Activated naive CD4-positive, alpha-beta T cell treated with anti-CD3 and anti-CD28 coated beads, Interleukin-2, amount 50 U/mL, for 24 hours (primary cell): ENCODE results near the gene STUM.
A peak's percentile ranks its signal among the peaks of the same experiment; 100 is the strongest.

Experiments used
- H3K27ac Mint-ChIP-seq: one replicate; pipeline ENCODE4 v1.8.0; 2021; ENCODE audit warnings: mild to moderate bottlenecking, mixed read lengths
- H3K27me3 Mint-ChIP-seq: one replicate; pipeline ENCODE4 v1.8.0; 2021; ENCODE audit warnings: mixed read lengths
- H3K36me3 Mint-ChIP-seq: one replicate; pipeline ENCODE4 v1.8.0; 2021; ENCODE audit warnings: mixed read lengths
- H3K4me1 Mint-ChIP-seq: one replicate; pipeline ENCODE4 v1.8.0; 2021; ENCODE audit warnings: mixed read lengths
- H3K4me3 Mint-ChIP-seq: one replicate; pipeline ENCODE4 v1.8.0; 2021; ENCODE audit warnings: mild to moderate bottlenecking, mixed read lengths
- H3K9me3 Mint-ChIP-seq: one replicate; pipeline ENCODE4 v1.8.0; 2021; ENCODE audit warnings: mixed read lengths

STUM gene

DNA sequence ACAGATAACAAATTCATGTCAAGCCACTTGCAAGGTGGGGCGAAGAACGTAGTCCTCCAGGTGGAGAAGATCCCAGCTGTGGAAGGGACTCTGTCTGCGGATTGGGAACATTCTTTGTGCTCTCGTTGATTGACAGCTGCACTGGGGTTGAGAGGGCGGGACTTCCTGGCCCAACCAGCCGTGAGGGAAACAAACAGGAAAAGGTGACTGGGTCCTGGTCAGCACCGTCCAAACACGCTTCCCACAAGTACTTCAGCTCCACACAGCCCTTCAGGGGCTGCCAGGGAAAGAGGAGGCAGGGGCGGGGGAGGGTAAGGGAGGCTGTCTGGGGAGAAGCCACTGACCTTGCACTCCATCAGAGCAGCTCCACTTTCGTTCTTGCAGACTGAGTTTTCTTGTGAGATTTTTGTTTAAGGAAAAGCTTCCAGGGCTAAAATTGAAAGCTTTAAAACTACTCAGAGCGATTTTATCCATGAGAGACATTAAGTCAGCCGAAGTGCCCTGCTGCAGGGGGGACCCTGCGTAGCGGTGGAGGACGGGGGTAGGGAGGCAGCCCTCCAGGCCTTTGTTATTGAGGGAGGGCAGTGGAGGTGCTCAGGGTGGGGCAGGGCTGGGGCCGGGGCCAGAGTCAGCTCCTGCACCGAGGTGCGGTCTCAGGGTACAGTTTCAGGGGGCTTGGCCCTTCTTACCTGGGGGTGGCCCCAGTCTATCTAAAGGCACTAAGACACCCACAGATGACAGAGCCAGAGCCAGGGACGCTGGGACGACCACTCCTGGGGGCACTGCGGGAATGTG is 21.6 kb upstream of the STUM start:
- Mint-ChIP-seq H3K4me3 (no peak overlapping the region), H3K36me3 (no peaks in the 10 kb centered on the region), H3K4me1 (no peaks in the 10 kb centered on the region), H3K9me3 (no peaks in the 10 kb centered on the region), H3K27me3 (peaks cover 1% of the 10 kb centered on the region), H3K27ac (no peak overlapping the region)

DNA sequence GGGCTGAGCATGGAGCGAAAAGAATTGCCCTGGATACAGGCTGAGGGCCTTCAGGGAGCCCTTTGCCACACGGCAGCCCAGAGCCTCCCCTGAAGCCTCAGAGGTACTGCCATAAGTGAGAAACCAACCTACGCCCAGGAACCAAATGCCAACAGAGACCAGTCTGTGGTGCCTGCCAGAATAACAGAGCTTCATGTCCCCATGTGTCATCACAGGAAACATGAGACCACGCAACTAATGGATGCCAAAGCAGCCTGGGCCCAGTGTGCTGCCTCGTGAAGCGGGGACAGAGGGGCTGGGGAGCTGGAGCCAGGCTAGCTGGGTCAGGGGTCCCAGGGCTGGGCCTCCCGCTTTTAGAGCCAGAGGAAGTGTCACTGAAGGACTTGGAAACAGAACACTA is 18.7 kb upstream of the STUM start:
- no peaks in the 10 kb centered on the region for H3K9me3 Mint-ChIP-seq
- H3K4me1 Mint-ChIP-seq: no peaks in the 10 kb centered on the region
- no peak overlapping the region for H3K27ac Mint-ChIP-seq
- peaks cover 1% of the 10 kb centered on the region for H3K27me3 Mint-ChIP-seq
- H3K4me3 Mint-ChIP-seq: no peak overlapping the region
- no peaks in the 10 kb centered on the region for H3K36me3 Mint-ChIP-seq

DNA sequence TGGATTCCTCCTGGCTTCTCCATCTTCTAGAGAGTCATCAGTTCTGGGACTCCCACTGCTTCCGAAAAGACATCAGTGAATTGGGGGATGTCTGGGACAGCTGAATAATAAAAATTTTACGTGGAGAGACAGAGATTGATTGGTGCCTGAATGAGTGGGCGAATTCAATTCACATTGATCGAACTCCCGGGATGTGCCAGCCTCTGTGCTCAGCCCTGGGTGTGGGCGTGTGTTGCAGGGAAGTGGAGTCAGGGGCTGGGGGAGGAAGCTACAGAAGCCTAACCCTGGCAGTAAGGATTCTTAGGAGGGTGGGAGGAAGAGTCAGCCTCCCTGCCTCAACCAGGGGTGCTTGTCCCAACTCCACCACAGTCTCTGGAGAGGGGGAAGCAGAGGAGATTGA is 18.0 kb upstream of the STUM start:
- Mint-ChIP-seq H3K4me3 (no peak overlapping the region), H3K4me1 (no peaks in the 10 kb centered on the region), H3K27ac (no peak overlapping the region), H3K9me3 (no peaks in the 10 kb centered on the region), H3K36me3 (no peaks in the 10 kb centered on the region), H3K27me3 (peaks cover 1% of the 10 kb centered on the region)

DNA sequence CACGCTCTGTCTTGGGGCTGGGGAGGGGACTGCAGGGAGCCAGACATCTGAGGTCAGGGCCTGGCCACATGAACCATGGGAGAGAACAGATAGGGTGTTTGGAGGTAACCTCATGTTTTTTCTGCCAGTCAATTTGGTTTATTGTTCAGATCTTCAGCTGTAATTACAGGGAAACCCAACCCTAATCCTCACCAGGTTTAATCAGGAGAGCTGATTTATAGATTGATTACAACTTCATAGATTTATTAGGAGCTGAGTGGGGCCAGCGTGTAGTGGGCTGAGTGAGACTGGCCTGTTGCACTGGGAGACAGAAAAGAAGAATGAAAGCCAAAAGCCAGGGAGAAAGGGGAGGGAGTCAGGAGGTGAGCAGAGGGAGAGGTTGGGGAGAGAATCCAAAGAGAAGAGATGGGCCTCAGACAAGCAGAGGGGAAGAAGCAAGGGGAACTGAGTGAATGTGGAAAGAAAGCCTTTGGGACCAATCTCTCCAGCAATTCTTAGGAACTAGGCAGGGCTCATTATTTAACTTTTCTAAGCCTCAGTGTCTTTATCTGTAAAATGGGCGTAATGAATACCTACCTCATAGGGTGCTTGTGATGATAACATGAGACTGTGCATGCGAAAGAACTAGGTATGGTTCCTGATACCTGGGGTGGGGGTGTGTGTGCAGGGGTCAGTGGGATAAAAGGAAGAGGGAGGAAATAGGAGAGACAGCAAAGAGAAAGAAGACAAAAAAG is 17.0 kb upstream of the STUM start:
- Mint-ChIP-seq H3K27ac (no peak overlapping the region), H3K4me3 (no peak overlapping the region), H3K27me3 (peaks cover 1% of the 10 kb centered on the region), H3K36me3 (no peaks in the 10 kb centered on the region), H3K4me1 (no peaks in the 10 kb centered on the region), H3K9me3 (no peaks in the 10 kb centered on the region)

DNA sequence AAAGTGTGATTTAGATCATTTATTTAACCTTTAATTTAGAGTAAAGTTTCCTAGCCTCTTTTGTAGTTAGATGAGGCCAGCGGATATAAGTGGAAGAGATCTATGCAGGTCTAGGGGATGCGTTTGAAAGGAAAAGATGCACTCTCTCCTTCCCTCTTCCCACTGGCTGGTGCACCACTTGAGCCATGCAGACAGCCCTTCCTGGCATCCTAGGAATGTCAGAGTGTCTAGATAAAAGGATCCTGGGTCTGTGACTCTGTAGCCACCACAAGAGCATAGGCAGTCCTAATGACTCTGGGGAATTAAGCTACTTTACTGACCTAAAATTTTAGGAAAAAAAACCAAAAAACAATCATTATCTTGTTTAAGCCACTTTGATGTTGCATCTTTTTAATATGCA is 16.0 kb upstream of the STUM start:
- H3K4me3 Mint-ChIP-seq: no peak overlapping the region
- H3K36me3 Mint-ChIP-seq: no peaks in the 10 kb centered on the region
- H3K4me1 Mint-ChIP-seq: no peaks in the 10 kb centered on the region
- H3K9me3 Mint-ChIP-seq: no peaks in the 10 kb centered on the region
- no peak overlapping the region for H3K27ac Mint-ChIP-seq
- H3K27me3 Mint-ChIP-seq: peaks cover 1% of the 10 kb centered on the region

DNA sequence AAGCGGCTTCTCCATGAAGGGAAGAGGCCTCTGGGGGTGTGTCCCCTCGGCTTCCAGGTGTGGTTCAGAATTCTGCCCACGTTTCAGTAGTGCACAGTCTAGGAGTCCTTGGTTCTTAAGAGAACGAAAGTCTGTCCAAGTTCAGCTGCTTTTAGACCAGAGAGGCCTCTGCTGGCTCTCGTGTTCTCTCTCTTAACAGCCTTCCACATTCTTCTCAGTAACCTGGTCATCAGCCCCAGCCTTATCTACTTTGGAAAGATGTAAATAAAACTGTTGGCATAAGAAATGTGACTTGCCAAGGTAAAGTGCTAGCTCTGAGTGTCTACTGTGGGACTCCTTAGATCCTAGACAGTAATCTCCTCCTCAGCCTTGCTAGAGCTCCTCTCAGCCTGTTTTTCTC is 15.3 kb upstream of the STUM start:
- no peaks in the 10 kb centered on the region for H3K9me3 Mint-ChIP-seq
- H3K27me3 Mint-ChIP-seq: peaks cover 1% of the 10 kb centered on the region
- no peak overlapping the region for H3K27ac Mint-ChIP-seq
- H3K4me3 Mint-ChIP-seq: no peak overlapping the region
- H3K36me3 Mint-ChIP-seq: no peaks in the 10 kb centered on the region
- H3K4me1 Mint-ChIP-seq: no peaks in the 10 kb centered on the region

DNA sequence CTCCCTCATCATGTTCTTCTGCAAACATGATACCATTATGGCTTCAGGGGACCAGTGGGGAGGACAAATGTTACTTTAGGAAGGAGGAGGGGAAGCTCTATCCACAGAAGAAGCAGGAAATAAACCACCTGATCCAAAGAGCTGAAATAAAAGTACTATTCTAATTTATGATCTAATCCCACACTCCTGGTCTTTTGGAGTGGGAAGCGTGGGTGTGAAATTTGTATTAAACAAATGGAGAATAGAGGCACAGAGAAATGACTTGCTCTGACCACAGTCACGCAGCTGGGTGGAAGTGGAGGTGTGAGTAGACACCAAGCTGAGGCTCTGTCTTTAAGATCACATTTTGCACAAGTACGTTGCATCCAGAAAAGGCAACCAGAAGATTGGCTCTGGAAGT is 14.5 kb upstream of the STUM start:
- H3K9me3 Mint-ChIP-seq: no peaks in the 10 kb centered on the region

DNA sequence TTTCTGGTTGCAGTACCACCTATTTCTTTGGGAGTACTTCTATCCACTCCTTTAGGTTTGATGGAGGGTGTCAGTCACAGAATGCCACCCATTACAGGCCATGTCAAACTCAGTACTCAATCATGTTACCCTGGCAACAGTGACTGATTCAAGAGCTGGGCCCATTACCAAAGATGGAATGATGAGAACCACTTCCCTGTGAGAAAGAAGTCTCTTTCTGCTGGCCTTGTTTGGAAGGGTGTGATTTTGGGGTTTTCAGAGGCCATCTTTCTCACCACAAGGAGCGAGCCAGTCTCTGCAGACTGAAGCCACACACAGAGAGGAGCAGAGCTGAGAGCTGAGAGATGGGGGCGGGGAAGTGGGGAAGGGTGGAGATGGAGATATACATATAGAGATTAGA is 13.9 kb upstream of the STUM start:
- H3K27me3 Mint-ChIP-seq: no peaks in the 10 kb centered on the region
- no peak overlapping the region for H3K4me3 Mint-ChIP-seq
- no peaks in the 10 kb centered on the region for H3K36me3 Mint-ChIP-seq
- H3K9me3 Mint-ChIP-seq: no peaks in the 10 kb centered on the region
- no peak overlapping the region for H3K27ac Mint-ChIP-seq
- no peaks in the 10 kb centered on the region for H3K4me1 Mint-ChIP-seq

More for the DNA sequence above, 14.5 kb upstream of the STUM start:
- H3K36me3 Mint-ChIP-seq: no peaks in the 10 kb centered on the region
- no peaks in the 10 kb centered on the region for H3K27me3 Mint-ChIP-seq
- H3K27ac Mint-ChIP-seq: no peak overlapping the region
- H3K4me3 Mint-ChIP-seq: no peak overlapping the region
- H3K4me1 Mint-ChIP-seq: no peaks in the 10 kb centered on the region

DNA sequence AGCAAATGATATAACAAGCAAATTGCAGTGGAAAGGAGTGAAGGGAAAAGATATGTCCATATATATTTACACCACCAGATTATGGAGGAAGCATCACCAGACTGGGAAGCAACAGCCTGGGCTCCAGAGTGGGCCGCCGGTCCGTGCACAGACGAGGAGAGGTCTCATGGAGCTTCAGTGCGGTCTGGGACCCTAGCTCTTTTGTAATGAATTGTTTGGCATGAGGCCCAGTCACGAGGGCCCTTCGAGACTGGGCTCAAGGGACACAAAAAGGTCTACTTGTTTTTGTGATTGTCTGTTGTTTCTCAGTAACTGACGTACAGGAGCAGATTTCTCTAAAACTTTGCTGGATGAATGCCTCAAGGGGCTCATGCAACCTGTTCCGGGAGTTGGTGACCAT is 12.9 kb upstream of the STUM start:
- H3K4me1 Mint-ChIP-seq: no peaks in the 10 kb centered on the region
- H3K27ac Mint-ChIP-seq: no peak overlapping the region
- H3K9me3 Mint-ChIP-seq: no peaks in the 10 kb centered on the region

DNA sequence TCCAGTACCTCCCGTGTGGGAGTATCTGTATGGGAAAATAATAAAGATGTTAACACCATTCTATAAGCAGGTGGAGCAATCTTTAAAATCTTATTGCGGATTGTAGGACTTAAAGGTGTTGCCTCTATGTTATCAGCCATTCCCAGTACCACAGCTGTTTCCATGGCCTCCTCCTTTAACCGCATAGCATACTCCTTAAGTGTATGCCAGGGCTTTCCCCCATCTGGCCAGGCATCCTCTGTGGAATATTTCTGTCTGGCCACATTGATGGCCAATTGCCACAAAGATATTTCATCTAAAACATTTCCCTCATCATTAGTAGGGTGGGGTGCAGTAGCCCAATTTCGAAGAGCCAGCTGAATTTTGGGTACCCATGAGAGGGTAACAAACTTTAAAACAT is 7.3 kb upstream of the STUM start:
- Mint-ChIP-seq H3K4me3 (no peak overlapping the region), H3K9me3 (no peaks in the 10 kb centered on the region)

More for the DNA sequence above, 12.9 kb upstream of the STUM start:
- Mint-ChIP-seq H3K36me3 (no peaks in the 10 kb centered on the region), H3K4me3 (no peak overlapping the region), H3K27me3 (no peaks in the 10 kb centered on the region)

DNA sequence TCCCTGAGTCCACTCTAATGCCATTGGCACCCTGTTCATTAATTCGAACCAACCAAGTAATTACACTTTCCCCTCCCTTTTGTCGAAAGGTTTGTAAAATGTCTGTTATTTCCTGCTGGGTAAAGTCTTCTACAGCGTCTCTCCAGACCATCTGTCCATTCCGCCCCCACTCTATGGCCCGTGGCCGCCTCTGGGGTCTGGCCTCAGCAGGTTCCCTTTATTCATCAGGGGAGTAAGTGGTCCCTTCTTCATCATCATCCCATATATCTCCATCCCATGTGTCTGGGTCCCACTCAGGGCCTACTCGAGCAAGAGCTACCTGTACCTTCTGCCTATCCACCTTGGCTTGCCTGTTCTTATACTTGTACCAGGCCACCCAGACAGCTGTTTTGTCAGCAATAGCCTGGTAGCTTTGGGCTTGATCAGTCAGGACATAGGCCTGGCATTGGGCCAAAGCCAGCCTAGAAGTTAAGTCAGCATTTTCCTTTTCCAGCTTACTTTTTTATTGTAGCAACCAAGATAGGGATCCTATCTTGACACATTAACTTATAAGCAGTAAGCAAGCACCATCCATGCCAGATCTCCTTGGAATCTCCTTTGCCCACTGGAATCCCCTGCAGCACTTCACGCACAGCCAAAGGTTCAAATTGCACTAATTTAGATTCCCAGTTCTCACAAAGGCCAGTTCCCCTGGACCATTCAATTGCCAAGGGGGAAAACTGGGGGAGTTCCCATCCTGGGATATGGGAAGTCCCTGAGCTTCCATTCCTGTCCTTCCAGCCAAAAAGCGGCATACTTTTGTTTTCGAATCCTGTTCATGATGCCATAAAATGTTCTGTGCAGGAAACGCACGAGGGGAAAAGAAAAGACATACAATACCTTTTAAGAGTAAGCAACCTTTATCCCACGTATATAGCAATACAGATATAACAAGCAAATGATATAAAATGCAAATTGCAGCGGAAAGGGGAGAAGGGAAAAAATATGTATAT is 6.6 kb upstream of the STUM start:
- no peak overlapping the region for H3K27ac Mint-ChIP-seq
- no peaks in the 10 kb centered on the region for H3K36me3 Mint-ChIP-seq
- no peaks in the 10 kb centered on the region for H3K9me3 Mint-ChIP-seq

More for the DNA sequence above, 7.3 kb upstream of the STUM start:
- Mint-ChIP-seq H3K27me3 (no peaks in the 10 kb centered on the region), H3K36me3 (no peaks in the 10 kb centered on the region), H3K27ac (no peak overlapping the region), H3K4me1 (no peaks in the 10 kb centered on the region)

DNA sequence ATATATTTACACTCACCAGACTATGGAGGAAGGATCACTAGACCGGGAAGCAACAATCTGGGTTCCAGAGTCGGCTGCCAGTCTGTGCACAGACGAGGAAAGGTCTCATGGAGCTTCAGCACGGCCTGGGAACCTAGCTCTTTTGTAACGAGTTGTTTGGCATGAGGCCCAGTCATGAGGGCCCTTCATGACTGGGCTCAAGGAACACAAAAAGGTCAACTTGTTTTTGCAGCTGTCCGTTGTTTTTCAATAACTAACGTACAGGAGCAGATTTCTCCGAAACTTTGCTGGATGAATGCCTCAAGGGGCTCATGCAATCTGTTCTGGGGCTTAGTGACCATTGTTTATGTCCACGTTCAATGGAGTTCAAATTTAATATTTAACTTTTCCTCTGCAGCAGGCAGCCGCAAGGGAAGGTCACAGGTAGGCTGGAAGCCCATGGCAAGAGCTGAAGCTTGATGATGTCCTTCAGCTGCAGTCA is 5.9 kb upstream of the STUM start:
- Mint-ChIP-seq H3K36me3 (no peaks in the 10 kb centered on the region), H3K9me3 (no peaks in the 10 kb centered on the region), H3K4me3 (no peak overlapping the region), H3K27ac (no peak overlapping the region), H3K27me3 (peaks cover 1% of the 10 kb centered on the region), H3K4me1 (peaks cover 2% of the 10 kb centered on the region)

More for the DNA sequence above, 6.6 kb upstream of the STUM start:
- Mint-ChIP-seq H3K4me1 (no peaks in the 10 kb centered on the region), H3K4me3 (no peak overlapping the region), H3K27me3 (no peaks in the 10 kb centered on the region)

DNA sequence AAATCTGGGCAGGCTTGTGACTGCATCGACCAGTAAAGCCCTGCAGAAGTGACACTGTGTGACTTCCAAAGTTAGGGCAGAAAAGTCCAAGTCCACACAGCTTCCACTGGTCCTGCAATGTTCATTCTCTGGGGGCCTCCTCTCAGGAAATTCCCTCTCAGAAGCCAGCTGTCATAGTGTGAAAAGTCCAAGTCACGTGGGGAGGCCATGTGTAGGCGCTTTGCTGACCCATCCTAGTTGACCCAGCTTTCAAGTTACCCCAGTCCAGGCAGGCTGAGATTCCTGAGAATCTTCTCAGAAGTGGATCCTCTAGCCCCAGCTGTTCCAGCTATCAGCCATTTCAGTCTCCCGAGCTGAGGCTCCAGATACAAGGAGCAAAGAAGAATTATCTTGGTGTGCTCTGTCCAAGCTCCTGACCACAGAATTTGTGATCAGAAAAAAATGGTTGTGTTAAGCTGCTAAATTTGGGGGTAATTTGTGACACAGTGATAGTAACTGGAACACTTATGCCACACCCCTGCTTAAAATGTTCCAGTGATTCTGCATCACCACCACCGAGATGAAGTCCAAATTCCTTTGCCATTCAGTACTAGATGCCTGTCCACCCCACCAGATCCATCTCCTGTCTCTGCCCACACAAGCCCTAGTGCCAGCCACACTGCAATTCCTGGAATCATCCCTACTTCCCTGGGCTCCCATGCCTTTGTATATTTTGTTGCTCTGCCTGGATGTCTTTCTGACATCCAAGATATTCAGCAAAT is 2.5 kb upstream of the STUM start:
- Mint-ChIP-seq H3K4me3 (no peak overlapping the region), H3K9me3 (no peaks in the 10 kb centered on the region), H3K27ac (no peak overlapping the region), H3K36me3 (no peaks in the 10 kb centered on the region), H3K27me3 (peaks cover 16% of the 10 kb centered on the region), H3K4me1 (peaks cover 15% of the 10 kb centered on the region)

DNA sequence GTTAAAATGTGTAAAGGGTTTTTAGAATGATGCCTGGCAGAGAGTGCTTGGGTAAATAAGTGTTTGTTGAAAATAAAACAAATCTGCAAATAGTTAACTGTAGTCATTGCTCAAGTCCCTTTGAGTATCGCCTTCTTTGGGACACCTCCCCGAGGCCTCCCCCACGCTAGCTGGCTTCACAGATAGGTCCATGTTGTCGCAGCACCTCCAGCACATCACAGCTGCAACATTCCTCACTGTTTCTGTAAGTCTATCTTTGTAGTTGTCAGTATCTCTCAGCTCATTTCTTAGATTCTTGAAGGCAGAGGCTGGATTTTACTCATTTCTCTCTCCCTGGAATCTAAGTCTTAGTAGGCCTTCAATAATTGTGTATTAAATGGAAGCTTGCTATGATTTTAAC is 1.6 kb upstream of the STUM start:
- Mint-ChIP-seq H3K4me1 (peaks cover 15% of the 10 kb centered on the region), H3K4me3 (no peak overlapping the region), H3K36me3 (no peaks in the 10 kb centered on the region), H3K27me3 (peaks cover 22% of the 10 kb centered on the region), H3K9me3 (no peaks in the 10 kb centered on the region), H3K27ac (no peak overlapping the region)

DNA sequence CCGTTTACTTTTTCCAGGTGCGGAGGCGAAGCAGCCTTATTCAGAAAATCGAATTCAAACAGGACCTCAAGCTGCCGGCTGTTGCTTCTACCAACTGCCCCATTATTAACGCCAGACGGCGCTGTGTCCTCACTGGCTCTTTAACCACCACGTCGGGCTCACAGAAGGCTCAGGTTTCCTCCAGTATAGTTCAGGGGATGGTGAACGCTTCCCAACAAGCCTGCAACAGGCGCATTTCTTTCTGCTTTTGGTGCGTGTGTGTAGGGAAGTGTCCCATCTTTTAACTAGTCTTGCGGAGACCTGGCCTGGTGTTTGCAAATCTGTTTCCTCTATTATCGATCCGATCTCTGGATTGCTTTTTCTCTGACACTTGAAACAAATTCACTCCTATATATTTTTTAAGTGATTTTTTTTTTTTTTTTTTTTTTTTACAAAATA is 791 bp upstream of the STUM start:
- H3K4me3 Mint-ChIP-seq: peak overlapping the region; percentile 65
- H3K27me3 Mint-ChIP-seq: peaks cover 28% of the 10 kb centered on the region
- peaks cover 15% of the 10 kb centered on the region for H3K4me1 Mint-ChIP-seq

More for the DNA sequence above, 791 bp upstream of the STUM start:
- Mint-ChIP-seq H3K9me3 (no peaks in the 10 kb centered on the region), H3K36me3 (no peaks in the 10 kb centered on the region), H3K27ac (no peak overlapping the region)
